Measurements from ENCODE around the gene SERPINB11. TPM values are rescaled to one million over a fixed set of nuclear protein-coding genes. Genes with fewer than 3 reads are reported as not detected.
"Not testable (repeated sequence)": the region's sequence is repeated elsewhere in the genome, so short reads cannot be mapped to it uniquely, and the experiment has no call there.

The SERPINB11 gene, protein sequence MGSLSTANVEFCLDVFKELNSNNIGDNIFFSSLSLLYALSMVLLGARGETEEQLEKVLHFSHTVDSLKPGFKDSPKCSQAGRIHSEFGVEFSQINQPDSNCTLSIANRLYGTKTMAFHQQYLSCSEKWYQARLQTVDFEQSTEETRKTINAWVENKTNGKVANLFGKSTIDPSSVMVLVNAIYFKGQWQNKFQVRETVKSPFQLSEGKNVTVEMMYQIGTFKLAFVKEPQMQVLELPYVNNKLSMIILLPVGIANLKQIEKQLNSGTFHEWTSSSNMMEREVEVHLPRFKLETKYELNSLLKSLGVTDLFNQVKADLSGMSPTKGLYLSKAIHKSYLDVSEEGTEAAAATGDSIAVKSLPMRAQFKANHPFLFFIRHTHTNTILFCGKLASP
- total RNA-seq (under 1 TPM in 1 of 2 donors, not detected in 1; 0.47 TPM), polyA plus RNA-seq (not detected)

DNA sequence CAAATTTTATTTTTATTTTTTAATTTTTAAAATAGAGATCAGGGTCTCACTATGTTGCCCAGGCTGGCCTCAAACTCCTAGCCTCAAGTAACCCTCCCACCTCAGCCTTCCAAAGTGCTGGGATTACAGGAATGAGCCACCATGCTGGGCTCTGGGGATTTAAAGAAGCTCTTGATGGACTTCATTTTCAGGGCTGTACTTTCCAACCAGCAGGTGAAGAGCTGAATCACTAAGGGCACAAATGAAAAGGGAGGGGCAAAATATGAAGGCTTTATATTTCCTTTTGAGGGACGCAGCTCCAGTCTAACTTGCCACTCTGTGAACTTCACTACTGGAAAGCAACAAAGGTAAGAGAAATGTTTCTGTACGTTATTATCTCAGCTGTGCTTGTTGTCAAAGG, at the start of gene SERPINB11:
Gene SERPINB11 (plus strand): TSS at position 301 of the 400 bp plus-strand sequence. CDS start 7,234 bp downstream, outside the sequence.
- Histone ChIP-seq H3K4me1 (ENCODE audit: control insufficient read depth in 4 of 4, insufficient read depth in 4 of 4, low read length in 3 of 4) (peaks cover 0 to 3% (median 0%) of the 10 kb centered on the region in 4 donors), H3K4me3 (ENCODE audit: low read depth in 1 of 3, low read length in 3 of 3) (no peak within 1 kb of the TSS), H3K9me3 (ENCODE audit: control insufficient read depth in 4 of 4, low read length in 3 of 4) (no peaks in the 10 kb centered on the region), H3K9ac (ENCODE audit: low read depth in 1 of 2, low read length in 2 of 2) (no peak within 1 kb of the TSS), H3K27me3 (ENCODE audit: control insufficient read depth in 4 of 4, insufficient read depth in 4 of 4, low read length in 3 of 4) (no peaks in the 10 kb centered on the region), H3K36me3 (ENCODE audit: control insufficient read depth in 4 of 4, insufficient read depth in 3 of 4, low read depth in 1 of 4, low read length in 3 of 4) (no peaks in the 10 kb centered on the region), H3K27ac (ENCODE audit: low read depth in 1 of 2, low read length in 2 of 2) (no peak within 1 kb of the TSS)
- DNase-seq (ENCODE audit: low spot score), result no peak
- TF ChIP-seq FOXA1 (IDR thresholded peaks at IDR 0.05) (no peak), RAD21 (IDR thresholded peaks at IDR 0.05) (no peak), EGR1 (IDR thresholded peaks at IDR 0.05; ENCODE audit: low read depth in 2 of 2) (no peak), SP1 (IDR thresholded peaks at IDR 0.05) (no peak), YY1 (IDR thresholded peaks at IDR 0.05) (no peak), GABPA (IDR thresholded peaks at IDR 0.05 in 1 of 2, conservative IDR thresholded peaks at IDR 0.05 in 1 of 2) (no peak), HNF4G (IDR thresholded peaks at IDR 0.05) (no peak), RXRA (IDR thresholded peaks at IDR 0.05) (no peak), NR2F2 (IDR thresholded peaks at IDR 0.05) (no peak), JUND (IDR thresholded peaks at IDR 0.05) (no peak), HNF4A (conservative IDR thresholded peaks at IDR 0.05) (no peak)
- TF ChIP-seq, protein P1, sequence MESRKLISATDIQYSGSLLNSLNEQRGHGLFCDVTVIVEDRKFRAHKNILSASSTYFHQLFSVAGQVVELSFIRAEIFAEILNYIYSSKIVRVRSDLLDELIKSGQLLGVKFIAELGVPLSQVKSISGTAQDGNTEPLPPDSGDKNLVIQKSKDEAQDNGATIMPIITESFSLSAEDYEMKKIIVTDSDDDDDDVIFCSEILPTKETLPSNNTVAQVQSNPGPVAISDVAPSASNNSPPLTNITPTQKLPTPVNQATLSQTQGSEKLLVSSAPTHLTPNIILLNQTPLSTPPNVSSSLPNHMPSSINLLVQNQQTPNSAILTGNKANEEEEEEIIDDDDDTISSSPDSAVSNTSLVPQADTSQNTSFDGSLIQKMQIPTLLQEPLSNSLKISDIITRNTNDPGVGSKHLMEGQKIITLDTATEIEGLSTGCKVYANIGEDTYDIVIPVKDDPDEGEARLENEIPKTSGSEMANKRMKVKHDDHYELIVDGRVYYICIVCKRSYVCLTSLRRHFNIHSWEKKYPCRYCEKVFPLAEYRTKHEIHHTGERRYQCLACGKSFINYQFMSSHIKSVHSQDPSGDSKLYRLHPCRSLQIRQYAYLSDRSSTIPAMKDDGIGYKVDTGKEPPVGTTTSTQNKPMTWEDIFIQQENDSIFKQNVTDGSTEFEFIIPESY (IDR thresholded peaks at IDR 0.05), result no peak
- TF ChIP-seq, protein P2, sequence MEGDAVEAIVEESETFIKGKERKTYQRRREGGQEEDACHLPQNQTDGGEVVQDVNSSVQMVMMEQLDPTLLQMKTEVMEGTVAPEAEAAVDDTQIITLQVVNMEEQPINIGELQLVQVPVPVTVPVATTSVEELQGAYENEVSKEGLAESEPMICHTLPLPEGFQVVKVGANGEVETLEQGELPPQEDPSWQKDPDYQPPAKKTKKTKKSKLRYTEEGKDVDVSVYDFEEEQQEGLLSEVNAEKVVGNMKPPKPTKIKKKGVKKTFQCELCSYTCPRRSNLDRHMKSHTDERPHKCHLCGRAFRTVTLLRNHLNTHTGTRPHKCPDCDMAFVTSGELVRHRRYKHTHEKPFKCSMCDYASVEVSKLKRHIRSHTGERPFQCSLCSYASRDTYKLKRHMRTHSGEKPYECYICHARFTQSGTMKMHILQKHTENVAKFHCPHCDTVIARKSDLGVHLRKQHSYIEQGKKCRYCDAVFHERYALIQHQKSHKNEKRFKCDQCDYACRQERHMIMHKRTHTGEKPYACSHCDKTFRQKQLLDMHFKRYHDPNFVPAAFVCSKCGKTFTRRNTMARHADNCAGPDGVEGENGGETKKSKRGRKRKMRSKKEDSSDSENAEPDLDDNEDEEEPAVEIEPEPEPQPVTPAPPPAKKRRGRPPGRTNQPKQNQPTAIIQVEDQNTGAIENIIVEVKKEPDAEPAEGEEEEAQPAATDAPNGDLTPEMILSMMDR (IDR thresholded peaks at IDR 0.05; ENCODE audit: low read depth, low read length, missing input control), result no peak
- TF ChIP-seq, protein P3, sequence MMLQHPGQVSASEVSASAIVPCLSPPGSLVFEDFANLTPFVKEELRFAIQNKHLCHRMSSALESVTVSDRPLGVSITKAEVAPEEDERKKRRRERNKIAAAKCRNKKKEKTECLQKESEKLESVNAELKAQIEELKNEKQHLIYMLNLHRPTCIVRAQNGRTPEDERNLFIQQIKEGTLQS (IDR thresholded peaks at IDR 0.05), result no peak
- TF ChIP-seq, protein P4, sequence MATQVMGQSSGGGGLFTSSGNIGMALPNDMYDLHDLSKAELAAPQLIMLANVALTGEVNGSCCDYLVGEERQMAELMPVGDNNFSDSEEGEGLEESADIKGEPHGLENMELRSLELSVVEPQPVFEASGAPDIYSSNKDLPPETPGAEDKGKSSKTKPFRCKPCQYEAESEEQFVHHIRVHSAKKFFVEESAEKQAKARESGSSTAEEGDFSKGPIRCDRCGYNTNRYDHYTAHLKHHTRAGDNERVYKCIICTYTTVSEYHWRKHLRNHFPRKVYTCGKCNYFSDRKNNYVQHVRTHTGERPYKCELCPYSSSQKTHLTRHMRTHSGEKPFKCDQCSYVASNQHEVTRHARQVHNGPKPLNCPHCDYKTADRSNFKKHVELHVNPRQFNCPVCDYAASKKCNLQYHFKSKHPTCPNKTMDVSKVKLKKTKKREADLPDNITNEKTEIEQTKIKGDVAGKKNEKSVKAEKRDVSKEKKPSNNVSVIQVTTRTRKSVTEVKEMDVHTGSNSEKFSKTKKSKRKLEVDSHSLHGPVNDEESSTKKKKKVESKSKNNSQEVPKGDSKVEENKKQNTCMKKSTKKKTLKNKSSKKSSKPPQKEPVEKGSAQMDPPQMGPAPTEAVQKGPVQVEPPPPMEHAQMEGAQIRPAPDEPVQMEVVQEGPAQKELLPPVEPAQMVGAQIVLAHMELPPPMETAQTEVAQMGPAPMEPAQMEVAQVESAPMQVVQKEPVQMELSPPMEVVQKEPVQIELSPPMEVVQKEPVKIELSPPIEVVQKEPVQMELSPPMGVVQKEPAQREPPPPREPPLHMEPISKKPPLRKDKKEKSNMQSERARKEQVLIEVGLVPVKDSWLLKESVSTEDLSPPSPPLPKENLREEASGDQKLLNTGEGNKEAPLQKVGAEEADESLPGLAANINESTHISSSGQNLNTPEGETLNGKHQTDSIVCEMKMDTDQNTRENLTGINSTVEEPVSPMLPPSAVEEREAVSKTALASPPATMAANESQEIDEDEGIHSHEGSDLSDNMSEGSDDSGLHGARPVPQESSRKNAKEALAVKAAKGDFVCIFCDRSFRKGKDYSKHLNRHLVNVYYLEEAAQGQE (IDR thresholded peaks at IDR 0.05), result no peak
- TF ChIP-seq, protein P5, sequence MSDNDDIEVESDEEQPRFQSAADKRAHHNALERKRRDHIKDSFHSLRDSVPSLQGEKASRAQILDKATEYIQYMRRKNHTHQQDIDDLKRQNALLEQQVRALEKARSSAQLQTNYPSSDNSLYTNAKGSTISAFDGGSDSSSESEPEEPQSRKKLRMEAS (IDR thresholded peaks at IDR 0.05), result no peak
- WGBS, result 89% methylated on average over 2 of the region's 2 CpGs

DNA sequence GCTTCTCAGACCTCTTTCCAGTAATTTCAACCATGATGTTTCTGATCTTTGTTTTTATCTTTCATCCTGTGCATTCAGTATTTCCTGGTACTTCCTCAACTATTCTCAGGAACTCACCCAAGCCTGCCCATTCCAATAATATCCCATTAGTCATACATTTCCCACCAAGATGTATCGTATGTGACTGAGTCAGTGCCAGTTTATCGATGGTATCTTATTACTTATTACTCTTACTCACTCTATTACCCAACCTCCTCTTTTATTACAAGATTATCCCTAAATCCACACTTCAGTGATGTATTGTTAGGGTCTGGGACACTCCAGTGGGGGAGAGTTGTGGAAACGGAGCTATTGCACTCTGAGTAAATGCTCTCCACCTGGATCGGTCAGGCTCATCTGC, 43.8 kb upstream of the SERPINB11 start:
- not testable (repeated sequence) for H3K4me1 ChIP-seq (ENCODE audit: control insufficient read depth in 4 of 4, insufficient read depth in 4 of 4, low read length in 3 of 4); H3K36me3 ChIP-seq (ENCODE audit: control insufficient read depth in 4 of 4, insufficient read depth in 3 of 4, low read depth in 1 of 4, low read length in 3 of 4); H3K27ac ChIP-seq (ENCODE audit: low read depth in 1 of 2, low read length in 2 of 2); H3K27me3 ChIP-seq (ENCODE audit: control insufficient read depth in 4 of 4, insufficient read depth in 4 of 4, low read length in 3 of 4); H3K9me3 ChIP-seq (ENCODE audit: control insufficient read depth in 4 of 4, low read length in 3 of 4); H3K4me3 ChIP-seq (ENCODE audit: low read depth in 1 of 3, low read length in 3 of 3); DNase-seq (ENCODE audit: low spot score); H3K9ac ChIP-seq (ENCODE audit: low read depth in 1 of 2, low read length in 2 of 2)
- WGBS, result 89% methylated on average over 4 of the region's 4 CpGs

DNA sequence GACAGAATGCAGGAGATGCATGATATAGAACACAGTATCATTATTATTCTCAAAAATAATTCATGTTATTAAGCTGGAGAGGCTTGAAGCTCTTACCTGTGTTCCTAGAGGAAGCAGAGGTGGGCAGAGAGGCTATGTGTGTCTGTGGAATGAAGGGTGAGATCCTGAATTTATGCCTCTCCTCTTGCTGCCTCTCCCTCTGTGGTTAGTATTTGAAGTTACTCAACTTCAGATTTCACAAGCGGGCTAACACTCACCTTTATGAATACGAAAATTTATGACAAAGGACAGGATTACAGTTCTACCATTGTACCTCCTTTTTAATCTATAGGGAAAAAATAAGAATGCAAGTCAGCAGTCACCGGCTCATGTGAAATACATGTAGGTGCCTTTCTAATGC, 41.0 kb upstream of the SERPINB11 start, which contains the start of gene SERPINB3:
Gene SERPINB3 (minus strand): TSS at position 144 of the 400 bp plus-strand sequence. CDS start 677 bp downstream, outside the sequence.
- H3K9me3 ChIP-seq (ENCODE audit: control insufficient read depth in 4 of 4, low read length in 3 of 4); H3K36me3 ChIP-seq (ENCODE audit: control insufficient read depth in 4 of 4, insufficient read depth in 3 of 4, low read depth in 1 of 4, low read length in 3 of 4); H3K9ac ChIP-seq (ENCODE audit: low read depth in 1 of 2, low read length in 2 of 2); DNase-seq (ENCODE audit: low spot score); H3K4me1 ChIP-seq (ENCODE audit: control insufficient read depth in 4 of 4, insufficient read depth in 4 of 4, low read length in 3 of 4); H3K27me3 ChIP-seq (ENCODE audit: control insufficient read depth in 4 of 4, insufficient read depth in 4 of 4, low read length in 3 of 4); H3K27ac ChIP-seq (ENCODE audit: low read depth in 1 of 2, low read length in 2 of 2); H3K4me3 ChIP-seq (ENCODE audit: low read depth in 1 of 3, low read length in 3 of 3): not testable (repeated sequence)
- 62% methylated on average over 2 of the region's 3 CpGs for WGBS
